Measurements from ENCODE around the gene DHRS9. TPM values are rescaled to one million over a fixed set of nuclear protein-coding genes. Genes with fewer than 3 reads are reported as not detected.

The DHRS9 gene
- total RNA-seq, 1 donor: 0.36 TPM

- no peak for TF ChIP-seq CTCF (IDR thresholded peaks at IDR 0.05; ENCODE audit: insufficient read depth, low read length)
- H3K4me3 ChIP-seq (ENCODE audit: low read depth, low read length): no peak overlapping the region
- DNase-seq (ENCODE audit: low read depth): no peak
Observed at GRCh38 chr2:169112841-169113240, 43.5 kb downstream of the DHRS9 start.

GRCh38 chr2:169114056-169114455 is 44.7 kb downstream of the DHRS9 start:
- no peak overlapping the region for H3K4me3 ChIP-seq (ENCODE audit: low read depth, low read length)
- no peak for DNase-seq (ENCODE audit: low read depth)
- no peak for TF ChIP-seq CTCF (IDR thresholded peaks at IDR 0.05; ENCODE audit: insufficient read depth, low read length)

GRCh38 chr2:169116327-169116726 is 47.0 kb downstream of the DHRS9 start:
- TF ChIP-seq CTCF (IDR thresholded peaks at IDR 0.05; ENCODE audit: insufficient read depth, low read length): no peak
- H3K4me3 ChIP-seq (ENCODE audit: low read depth, low read length): no peak overlapping the region
- no peak for DNase-seq (ENCODE audit: low read depth)

- no peak for DNase-seq (ENCODE audit: low read depth)
- no peak for TF ChIP-seq CTCF (IDR thresholded peaks at IDR 0.05; ENCODE audit: insufficient read depth, low read length)
Observed at GRCh38 chr2:169116993-169117392, 47.6 kb downstream of the DHRS9 start.

GRCh38 chr2:169118060-169118459 is 48.7 kb downstream of the DHRS9 start:
- DNase-seq (ENCODE audit: low read depth): no peak
- no peak for TF ChIP-seq CTCF (IDR thresholded peaks at IDR 0.05; ENCODE audit: insufficient read depth, low read length)
- H3K4me3 ChIP-seq (ENCODE audit: low read depth, low read length): no peak overlapping the region

More at GRCh38 chr2:169116993-169117392, 47.6 kb downstream of the DHRS9 start:
- no peak overlapping the region for H3K4me3 ChIP-seq (ENCODE audit: low read depth, low read length)

- TF ChIP-seq CTCF (IDR thresholded peaks at IDR 0.05; ENCODE audit: insufficient read depth, low read length): no peak
- peak; percentile 8 for DNase-seq (ENCODE audit: low read depth)
- no peak overlapping the region for H3K4me3 ChIP-seq (ENCODE audit: low read depth, low read length)
Observed at GRCh38 chr2:169119123-169119760, 49.9 kb downstream of the DHRS9 start.

GRCh38 chr2:169119851-169120250 is 50.5 kb downstream of the DHRS9 start:
- no peak for TF ChIP-seq CTCF (IDR thresholded peaks at IDR 0.05; ENCODE audit: insufficient read depth, low read length)
- no peak overlapping the region for H3K4me3 ChIP-seq (ENCODE audit: low read depth, low read length)
- peak; percentile 4 for DNase-seq (ENCODE audit: low read depth)
